ENCODE results near the gene MYBPC1.

The MYBPC1 gene

DNA sequence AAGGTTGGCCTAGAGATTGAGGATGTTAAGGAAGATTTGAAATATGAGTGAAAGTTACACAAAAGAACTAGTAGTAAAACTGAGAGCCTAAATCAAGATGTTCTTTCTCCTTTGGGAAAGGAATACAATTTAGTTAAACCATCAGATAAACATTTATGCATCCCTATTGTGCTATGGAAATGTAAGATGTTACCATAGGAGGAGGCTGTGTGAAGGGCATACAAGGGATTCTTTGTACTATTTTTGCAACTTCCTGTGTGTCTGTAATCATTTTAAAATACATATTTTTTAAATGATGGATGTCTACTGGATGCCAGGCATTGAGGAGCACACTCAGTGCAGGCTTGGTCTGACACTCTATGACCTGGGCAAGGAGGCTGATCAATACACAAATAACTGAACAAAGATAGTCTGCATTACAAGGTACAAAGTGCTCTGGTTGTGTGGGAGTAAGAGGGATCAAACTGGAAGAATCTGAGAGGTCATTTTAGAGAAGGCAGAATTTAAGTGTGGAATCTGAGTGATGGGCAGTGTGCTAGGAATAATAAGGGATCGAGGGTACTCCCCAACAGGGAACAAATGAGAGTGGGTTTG, 96.8 kb downstream of the MYBPC1 start:
- H3K4me3 ChIP-seq (ENCODE audit: low read depth, low read length), result no peak overlapping the region
- no peaks in the 10 kb centered on the region for H3K27me3 ChIP-seq (replicated peaks)
- in situ Hi-C loops (cut with HindIII; ENCODE audit: low pct_ligation_motif_present, low sequenced_read_pairs), result no loop called here
- H3K27ac ChIP-seq, result no peak overlapping the region
- no peaks in the 10 kb centered on the region for H3K36me3 ChIP-seq (replicated peaks)
- no peak for DNase-seq
- TF ChIP-seq, protein P1, sequence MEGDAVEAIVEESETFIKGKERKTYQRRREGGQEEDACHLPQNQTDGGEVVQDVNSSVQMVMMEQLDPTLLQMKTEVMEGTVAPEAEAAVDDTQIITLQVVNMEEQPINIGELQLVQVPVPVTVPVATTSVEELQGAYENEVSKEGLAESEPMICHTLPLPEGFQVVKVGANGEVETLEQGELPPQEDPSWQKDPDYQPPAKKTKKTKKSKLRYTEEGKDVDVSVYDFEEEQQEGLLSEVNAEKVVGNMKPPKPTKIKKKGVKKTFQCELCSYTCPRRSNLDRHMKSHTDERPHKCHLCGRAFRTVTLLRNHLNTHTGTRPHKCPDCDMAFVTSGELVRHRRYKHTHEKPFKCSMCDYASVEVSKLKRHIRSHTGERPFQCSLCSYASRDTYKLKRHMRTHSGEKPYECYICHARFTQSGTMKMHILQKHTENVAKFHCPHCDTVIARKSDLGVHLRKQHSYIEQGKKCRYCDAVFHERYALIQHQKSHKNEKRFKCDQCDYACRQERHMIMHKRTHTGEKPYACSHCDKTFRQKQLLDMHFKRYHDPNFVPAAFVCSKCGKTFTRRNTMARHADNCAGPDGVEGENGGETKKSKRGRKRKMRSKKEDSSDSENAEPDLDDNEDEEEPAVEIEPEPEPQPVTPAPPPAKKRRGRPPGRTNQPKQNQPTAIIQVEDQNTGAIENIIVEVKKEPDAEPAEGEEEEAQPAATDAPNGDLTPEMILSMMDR (IDR thresholded peaks at IDR 0.05; ENCODE audit: low read depth, low read length, missing control alignments), result no peak

DNA sequence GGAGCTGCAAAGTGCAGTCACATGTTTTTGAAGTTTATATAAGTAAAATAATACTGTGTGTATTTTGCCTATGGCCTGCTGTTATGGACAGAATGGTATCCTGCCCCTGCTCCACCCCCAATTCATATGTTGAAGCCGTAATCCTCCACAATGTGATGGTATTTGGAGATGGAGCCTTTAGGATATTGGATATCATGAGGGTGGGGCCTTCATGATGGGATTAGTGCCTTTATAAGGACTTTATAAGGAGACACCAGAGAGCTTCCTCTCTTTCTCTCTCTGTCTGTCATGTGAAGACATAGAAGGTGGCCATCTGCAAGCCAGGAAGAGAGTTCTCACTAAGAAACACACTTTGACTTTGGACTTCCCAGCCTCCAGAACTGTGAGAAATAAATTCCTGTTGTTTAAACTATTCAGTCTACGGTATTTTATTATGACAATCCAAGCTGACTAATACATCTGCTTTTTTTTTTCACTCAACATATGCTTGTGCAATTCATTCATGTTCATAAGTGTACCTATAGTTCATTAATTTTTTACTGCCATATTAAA, 99.6 kb downstream of the MYBPC1 start:
- Histone ChIP-seq H3K36me3 (replicated peaks) (no peaks in the 10 kb centered on the region), H3K4me3 (ENCODE audit: low read depth, low read length) (no peak overlapping the region), H3K27ac (no peak overlapping the region), H3K27me3 (replicated peaks) (no peaks in the 10 kb centered on the region)
- DNase-seq, result no peak
- in situ Hi-C loops (cut with HindIII; ENCODE audit: low pct_ligation_motif_present, low sequenced_read_pairs), result no loop called here
- TF ChIP-seq, protein P1 (IDR thresholded peaks at IDR 0.05; ENCODE audit: low read depth, low read length, missing control alignments), result no peak

DNA sequence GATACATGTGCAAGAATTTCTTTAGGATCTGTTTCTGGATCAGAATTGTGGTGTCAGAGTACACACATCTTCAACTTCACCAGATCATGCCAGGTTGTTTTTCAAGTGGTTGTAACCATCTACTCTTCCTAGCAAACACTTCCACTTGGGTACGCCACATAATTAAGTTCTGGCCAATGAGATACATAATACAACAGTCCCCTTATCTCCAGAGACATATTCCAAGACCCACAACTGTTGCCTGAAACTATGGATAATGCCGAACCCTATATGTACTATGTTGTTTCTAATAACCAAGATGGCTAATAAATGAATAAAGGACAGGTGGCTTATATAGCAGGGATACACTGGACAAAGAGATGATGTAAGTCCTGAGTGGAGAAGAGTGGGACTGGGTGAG, 100.2 kb downstream of the MYBPC1 start:
- TF ChIP-seq, protein P1 (IDR thresholded peaks at IDR 0.05; ENCODE audit: low read depth, low read length, missing control alignments), result no peak
- H3K27me3 ChIP-seq (replicated peaks), result no peaks in the 10 kb centered on the region
- DNase-seq, result no peak
- no peaks in the 10 kb centered on the region for H3K36me3 ChIP-seq (replicated peaks)
- H3K27ac ChIP-seq, result no peak overlapping the region
- in situ Hi-C loops (cut with HindIII; ENCODE audit: low pct_ligation_motif_present, low sequenced_read_pairs), result no loop called here
- H3K4me3 ChIP-seq (ENCODE audit: low read depth, low read length), result no peak overlapping the region

DNA sequence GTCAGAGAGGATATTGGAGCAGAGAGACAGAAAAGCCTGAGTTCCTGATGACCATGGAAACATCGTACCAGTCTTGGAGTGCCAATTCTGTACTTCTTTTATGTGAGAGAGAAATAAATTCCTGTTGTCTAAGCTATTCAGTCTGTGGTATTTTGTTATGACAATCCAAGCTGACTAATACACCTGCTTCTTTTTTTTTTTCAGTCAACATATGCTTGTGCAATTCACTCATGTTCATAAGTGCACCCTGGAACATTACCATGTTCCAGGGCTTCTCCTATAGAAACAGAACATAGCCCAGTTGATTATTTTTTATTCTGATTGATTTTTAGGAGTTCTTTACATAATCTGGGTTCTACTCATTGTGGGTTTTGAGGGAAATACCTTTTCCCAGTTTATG, 100.9 kb downstream of the MYBPC1 start:
- TF ChIP-seq, protein P1 (IDR thresholded peaks at IDR 0.05; ENCODE audit: low read depth, low read length, missing control alignments), result no peak
- no peak for DNase-seq
- no peak overlapping the region for H3K27ac ChIP-seq

DNA sequence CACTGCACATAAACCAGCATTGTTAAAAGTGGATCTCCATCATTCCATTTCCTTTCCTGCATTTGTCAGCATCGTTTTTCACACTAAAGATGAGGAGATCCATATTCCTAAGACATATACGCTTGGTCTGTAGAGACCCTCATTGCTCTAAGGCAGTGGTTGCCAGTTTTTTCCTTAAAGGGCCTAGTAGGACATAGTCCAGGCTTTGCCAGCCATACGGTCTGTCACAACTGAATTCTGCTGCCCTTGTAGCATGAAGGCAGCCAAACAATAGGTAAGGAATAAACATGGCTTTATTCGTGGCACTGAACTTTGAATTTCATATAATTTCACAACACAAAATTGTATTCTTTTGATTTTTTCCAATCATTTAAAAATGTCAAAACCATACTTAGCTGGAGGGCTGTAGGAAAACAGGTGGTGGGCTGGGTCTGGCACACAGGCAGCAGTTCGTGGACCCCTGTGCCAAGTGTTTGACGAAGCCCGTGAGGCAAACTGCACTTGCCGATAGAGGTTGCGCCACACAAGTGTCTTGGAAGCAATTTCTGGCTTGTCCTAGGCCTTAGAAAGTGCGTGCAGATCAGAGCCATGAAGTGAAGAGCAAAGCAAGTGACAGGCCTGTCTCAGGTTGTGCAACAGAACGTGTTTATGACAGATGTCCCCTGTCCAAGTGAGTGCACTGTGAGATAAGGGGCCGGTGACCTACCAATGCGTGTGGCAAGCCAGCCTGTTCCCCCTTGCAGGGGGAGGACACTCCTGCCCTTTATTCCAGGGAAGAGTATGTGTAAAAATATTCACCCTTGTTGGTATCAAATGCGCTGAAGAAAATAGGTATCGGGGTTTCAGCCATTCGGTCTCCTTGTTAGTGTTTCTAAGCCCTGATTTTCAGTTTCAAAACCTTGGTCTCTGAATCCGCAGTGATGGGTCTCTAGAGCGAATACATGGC, 101.8 kb downstream of the MYBPC1 start:
- in situ Hi-C loops (cut with HindIII; ENCODE audit: low pct_ligation_motif_present, low sequenced_read_pairs), result no loop called here
- no peak overlapping the region for H3K27ac ChIP-seq
- TF ChIP-seq, protein P1 (IDR thresholded peaks at IDR 0.05; ENCODE audit: low read depth, low read length, missing control alignments), result no peak

More for the DNA sequence above, 100.9 kb downstream of the MYBPC1 start:
- in situ Hi-C loops (cut with HindIII; ENCODE audit: low pct_ligation_motif_present, low sequenced_read_pairs), result no loop called here
- Histone ChIP-seq H3K36me3 (replicated peaks) (no peaks in the 10 kb centered on the region), H3K27me3 (replicated peaks) (no peaks in the 10 kb centered on the region), H3K4me3 (ENCODE audit: low read depth, low read length) (no peak overlapping the region)

More for the DNA sequence above, 101.8 kb downstream of the MYBPC1 start:
- H3K27me3 ChIP-seq (replicated peaks), result no peaks in the 10 kb centered on the region
- H3K4me3 ChIP-seq (ENCODE audit: low read depth, low read length), result peak overlapping the region; percentile 92
- DNase-seq, result no peak
- no peaks in the 10 kb centered on the region for H3K36me3 ChIP-seq (replicated peaks)

Measured in brain microvascular endothelial cell (primary cell).